NCI-H526 treated with DMSO at 0.1 percent for 48 hours (cell line): Measurements from ENCODE around the gene RSPO3.
A peak's percentile ranks its signal among the peaks of the same experiment; 100 is the strongest.

ENCODE experiments used
- DNase-seq: peaks from one replicate; lab custom pipeline; 2025; lab: John Stamatoyannopoulos, UW

The RSPO3 gene

GRCh38 chr6:127114214-127114760 lies 4.2 kb upstream of the RSPO3 start:
- no peak for DNase-seq

DNA sequence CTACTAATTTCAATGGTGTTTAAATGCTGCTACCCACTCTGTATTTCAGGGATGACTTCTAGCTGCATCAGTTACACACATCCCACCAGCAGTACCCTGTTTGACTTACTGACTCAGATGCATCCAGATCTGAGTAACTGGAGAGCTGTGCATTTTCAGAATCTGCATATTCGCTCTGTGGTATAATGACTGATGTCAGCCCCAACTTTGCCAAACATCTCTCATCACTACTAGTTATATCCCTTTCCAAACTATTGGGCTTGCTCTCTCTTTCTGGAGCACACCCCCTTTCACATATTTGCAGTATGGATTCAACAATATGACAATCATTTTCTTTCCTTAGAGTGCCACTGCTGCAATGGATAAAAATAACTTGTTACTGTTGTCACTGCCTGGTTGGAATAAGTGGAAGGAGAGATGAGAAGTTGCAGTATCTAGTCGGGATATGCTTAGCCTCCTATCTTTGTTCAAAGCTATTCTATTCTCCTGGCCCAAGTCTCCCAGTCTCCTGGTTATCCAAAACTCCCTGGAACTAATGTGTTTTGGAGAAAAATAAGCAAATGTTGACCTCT lies 3.3 kb upstream of the RSPO3 start:
- DNase-seq: no peak

GRCh38 chr6:127115746-127116145 lies 2.7 kb upstream of the RSPO3 start:
- DNase-seq: no peak

DNA sequence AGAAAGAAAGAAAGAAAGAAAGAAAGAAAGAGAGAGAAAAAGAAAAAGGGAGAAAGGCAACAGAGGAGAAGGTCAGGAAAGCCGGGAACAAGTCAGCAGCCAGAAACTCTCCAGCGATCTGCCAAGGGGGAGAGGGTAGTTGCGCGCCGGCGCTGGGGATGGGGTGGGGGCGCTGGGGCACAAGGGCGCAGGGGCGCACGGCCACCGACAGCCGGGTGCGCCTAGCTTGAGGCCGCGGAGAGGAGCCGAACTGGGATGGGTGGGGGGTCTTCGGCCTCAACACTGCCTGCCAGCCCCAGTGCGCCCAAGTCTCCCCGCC lies 533 bp upstream of the RSPO3 start:
- no peak for DNase-seq

DNA sequence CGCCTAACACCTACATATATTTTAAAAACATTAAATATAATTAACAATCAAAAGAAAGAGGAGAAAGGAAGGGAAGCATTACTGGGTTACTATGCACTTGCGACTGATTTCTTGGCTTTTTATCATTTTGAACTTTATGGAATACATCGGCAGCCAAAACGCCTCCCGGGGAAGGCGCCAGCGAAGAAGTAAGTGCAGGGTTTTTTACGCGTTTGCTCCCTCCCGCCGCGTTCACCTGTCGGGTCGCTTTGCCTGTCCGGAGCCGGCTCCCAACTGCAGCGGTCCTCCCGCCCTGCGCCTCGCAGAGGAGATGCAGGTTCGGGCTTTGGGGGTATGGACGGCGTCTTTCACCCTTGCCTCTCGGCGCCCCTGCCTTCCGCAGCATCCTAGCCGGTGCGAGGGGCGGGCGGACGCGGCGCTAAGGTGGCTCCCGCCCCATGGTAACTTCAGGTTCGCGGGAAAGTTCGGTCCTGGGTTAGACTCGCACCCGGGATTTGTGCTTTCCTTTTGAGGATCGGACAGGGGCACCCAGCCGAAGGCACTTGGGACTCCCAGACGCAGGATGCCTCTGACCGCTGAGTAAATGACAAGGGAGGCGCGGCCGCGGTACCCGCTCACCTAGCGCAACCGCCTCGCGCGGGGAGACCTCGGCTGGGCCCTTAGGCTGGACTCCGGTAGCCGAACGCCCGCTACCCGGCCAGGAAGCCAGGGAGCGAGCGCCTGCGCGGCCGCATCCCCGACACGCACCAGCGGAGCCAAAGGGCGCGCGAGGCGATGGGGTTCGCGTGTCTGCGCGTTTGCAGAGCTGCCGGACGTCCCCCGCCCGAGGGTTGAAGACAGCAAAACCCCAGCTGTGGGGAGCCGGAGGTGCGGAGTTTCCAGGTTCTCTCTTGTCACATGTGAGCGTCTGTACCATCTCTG lies 891 bp downstream of the RSPO3 start:
- DNase-seq: peak; percentile 35

- DNase-seq: no peak
These were observed 1.7 kb downstream of the RSPO3 start for GRCh38 chr6:127120023-127120786.

DNA sequence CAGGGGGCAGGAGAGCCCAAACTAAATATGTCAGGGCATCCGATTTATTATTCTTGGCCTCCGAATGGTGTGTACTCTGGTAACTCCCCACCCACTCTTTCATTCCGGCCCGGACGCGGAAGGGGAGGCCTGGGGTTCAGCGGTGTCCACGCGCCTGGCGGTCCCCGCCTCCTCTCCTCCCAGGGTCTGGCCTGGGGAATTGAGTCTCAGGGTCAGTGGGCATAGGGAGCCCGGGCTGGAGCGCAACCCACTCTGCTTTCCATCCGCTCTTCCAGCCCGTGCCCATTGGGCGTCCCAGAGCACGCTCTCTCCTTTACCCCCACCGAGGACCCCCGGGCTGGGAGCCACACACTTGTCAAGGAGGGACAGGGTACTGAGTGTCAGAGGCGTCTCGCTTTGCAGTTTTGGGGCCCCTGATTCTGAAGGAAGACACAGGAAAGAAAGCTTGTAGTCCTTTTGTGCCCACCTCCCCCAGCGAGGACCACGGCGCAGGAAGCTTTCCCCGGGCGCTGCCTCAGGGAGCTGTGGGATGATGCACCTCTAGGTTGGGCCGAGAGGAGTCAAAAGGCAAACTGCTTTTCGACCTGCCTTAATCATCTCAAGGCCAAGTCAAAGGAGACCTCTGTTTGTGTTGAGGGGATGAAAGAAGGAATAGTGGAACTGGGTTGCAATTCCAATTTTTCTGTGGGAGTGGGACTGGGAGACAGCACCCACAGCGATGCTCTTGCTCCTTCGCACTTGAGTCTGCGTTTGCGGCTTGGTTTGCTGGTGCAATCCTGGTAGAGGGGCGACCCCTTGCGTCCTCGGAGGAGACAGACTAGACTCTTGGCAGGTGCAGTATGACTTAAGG lies 2.5 kb downstream of the RSPO3 start:
- peak; percentile 51 for DNase-seq

DNA sequence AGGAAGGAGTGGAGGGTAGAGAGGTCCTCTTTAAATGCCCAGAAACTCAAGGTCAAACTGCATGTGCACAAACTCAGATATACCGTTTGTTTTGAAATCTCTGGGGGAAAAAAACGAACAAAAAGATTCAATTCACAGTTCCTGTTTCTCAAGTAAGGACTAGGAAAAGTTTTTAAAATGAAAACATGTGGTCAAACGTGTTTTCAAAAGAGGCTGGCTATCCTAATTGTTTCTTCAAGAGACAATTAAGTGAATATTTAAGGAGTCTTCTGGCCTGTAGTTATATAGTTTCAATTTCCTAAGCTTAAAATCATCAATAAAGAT lies 3.1 kb downstream of the RSPO3 start:
- no peak for DNase-seq

GRCh38 chr6:127124172-127124571 lies 5.7 kb downstream of the RSPO3 start:
- DNase-seq: no peak

GRCh38 chr6:127124680-127125079 lies 6.2 kb downstream of the RSPO3 start:
- DNase-seq: no peak

DNA sequence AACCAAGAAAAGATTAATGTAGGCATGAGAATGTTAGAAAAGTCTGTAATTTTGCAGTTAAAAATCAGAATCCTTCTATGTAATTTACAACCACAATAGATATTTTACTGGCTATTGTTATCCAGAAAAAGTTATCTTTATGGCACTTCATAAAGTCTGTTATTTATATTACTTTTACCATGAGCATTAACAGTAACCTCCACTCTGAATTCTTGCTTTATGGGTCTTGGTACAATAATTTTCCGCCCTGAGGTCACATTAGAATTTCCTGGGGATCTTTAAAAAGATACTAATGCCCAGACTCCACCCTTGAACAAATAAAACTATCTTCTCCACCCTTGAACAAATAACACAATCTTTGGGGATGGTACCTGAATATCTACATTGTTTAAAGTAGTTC lies 9.6 kb downstream of the RSPO3 start:
- no peak for DNase-seq

DNA sequence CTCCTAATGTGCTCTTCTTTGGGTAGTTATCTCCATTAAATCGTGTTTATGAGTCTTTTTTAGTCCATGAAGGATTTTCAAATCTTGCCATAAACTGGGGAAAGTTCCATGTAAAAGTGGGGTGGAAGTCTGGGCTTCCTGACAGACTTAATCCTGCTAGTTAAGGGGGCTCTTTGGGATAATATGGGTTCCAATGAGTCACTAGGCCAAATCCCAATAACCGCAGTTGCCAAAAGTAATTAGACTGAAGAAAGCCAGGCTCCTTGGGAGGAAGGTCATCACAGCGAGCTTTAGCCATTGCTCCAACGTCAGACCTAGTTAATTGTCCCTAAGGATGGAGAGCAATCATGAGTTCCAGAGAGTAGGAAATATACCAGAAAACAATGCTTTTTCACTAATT lies 10.8 kb downstream of the RSPO3 start:
- no peak for DNase-seq

DNA sequence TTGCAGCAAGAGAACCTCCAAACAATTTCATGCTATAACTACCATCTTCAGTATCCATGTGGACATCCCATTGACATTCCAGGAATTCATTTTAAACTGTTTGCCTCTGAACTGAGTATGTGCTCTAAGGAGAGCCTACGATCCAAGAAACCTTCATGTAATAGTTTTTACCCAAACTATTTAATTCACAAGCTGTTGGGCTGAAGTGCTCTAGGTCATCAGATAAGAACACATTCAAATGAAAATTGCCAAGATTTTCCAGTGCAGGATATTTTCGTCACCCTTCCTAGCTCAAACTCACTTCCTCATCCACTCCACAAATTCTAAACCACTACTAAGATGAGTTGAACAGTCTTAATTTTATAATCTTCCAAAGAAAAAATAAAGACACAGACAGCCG lies 12.8 kb downstream of the RSPO3 start:
- DNase-seq: no peak

DNA sequence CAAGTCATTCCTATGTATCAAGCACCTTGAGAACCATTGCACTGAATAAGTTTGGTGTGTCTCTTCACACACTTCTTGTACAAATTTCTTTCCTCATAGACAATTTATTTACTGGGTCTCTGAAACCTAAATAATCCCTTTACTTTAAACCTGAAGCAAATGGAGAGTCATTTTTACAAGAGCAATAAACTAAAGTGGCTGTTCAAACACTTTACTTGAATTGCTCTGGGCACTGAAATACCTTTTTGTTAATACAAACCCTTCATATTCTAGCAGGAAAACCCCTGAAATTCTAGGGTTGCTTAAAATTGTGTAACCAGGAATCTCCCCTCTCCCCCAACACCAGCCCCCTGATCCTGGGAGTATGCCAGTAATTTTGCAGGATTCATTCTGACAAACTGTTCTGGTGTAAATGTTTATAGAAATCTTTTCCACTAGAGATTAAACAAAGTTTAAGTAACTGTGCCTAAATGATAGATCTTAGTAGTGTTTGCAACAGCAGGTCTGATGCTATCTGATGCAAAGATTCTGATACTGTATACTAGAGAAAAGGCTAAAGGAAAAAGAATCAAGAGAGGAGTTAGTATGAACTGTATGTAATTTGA lies 13.4 kb downstream of the RSPO3 start:
- DNase-seq: no peak

- no peak for DNase-seq
These were observed 15.7 kb downstream of the RSPO3 start for GRCh38 chr6:127134136-127134535.

- DNase-seq: no peak
These were observed 18.3 kb downstream of the RSPO3 start for GRCh38 chr6:127136786-127137185.

- no peak for DNase-seq
These were observed 28.5 kb downstream of the RSPO3 start for GRCh38 chr6:127146932-127147331.

- DNase-seq: no peak
These were observed 29.1 kb downstream of the RSPO3 start for GRCh38 chr6:127147534-127147933.

DNA sequence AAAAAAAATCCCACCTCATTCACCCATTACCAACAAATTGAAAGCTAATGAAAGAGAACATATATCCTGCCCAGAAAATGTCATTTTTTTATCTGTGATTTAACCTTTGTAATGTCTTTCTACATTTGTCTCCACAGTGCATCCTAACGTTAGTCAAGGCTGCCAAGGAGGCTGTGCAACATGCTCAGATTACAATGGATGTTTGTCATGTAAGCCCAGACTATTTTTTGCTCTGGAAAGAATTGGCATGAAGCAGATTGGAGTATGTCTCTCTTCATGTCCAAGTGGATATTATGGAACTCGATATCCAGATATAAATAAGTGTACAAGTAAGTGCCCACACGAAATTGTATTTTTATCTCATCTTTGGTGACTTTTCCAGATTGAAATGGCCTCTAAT lies 30.0 kb downstream of the RSPO3 start:
- no peak for DNase-seq

DNA sequence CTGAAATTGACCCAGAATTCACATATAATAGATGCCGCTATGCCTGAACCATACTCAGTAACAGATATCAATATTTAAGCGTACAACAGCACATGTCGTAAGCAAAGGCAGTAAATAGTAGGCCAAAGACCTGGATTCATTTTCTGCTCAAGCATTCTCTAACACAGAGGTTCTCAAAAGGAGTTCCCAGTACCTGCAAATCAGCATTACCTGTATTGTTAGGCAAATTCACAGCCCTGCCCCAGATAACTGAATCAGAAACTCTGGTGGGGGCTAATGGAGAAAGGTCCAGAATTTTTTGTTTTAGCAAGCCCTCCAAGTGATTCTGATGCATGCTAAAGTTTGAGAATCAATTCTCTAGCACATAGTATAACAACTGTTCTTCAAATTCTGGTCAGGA lies 36.0 kb downstream of the RSPO3 start:
- no peak for DNase-seq

DNA sequence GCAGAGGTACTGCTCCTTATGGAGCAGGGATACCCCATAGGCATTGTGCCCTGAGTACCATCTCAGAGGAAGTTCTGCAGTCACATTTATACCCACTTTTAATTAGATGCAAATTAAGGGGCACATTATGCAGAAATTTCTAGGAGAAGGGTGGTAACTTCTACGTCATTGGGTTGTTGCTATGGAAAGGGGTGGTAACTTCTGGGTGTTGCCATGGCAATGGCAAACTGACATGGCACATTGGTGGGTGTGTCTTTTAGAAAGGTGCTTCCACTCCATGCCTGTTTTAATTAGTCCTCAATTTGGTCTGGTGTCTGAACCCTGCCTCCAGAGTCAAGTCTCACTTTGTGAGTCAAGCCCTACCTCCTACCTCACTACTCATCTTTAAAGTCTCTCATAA lies 42.0 kb downstream of the RSPO3 start:
- no peak for DNase-seq

GRCh38 chr6:127162836-127163235 lies 44.4 kb downstream of the RSPO3 start:
- no peak for DNase-seq
